Measurements from ENCODE around the gene DENND6A.
"Not testable (repeated sequence)": the region's sequence is repeated elsewhere in the genome, so short reads cannot be mapped to it uniquely, and the experiment has no call there.

Gene DENND6A

DNA sequence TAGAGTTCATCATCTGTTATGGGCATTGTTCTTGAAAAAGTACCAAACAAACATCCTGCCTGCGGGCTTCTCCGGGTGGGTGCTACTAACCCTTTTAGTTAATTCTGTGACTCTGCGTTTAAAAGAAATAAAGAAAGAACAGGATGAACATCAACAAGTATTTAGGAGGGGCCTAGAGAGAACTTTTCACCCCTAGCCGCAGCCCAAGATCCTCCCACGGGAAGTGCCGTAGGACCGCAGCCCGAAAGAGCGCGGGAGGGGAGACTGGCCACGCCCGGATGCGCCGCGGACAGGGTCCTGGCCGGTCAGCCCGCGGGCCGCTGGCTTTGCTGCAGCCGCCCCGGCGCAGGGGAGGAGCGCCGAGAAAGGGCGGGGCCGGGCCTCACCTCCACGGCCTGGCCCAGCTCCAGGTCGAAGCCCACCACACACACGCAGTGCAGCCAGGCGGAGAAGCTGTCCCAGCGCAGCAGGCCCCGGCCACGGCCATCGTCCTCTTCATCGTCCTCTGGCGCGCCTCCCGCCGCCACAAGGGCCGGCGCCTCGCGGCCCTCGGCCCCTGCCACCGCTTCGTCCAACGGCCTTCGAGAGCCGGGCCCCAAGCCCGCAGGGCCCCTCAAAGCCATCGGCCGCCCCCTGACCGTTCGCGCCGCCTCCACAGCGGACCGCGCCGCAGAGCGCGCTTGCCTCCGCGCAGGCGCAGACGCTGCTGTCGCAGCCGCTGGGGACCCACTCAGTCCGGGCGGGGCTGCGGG is at the start of gene DENND6A:
TSS of gene DENND6A (minus strand) at position 682 of the 752 bp plus-strand sequence. CDS start at position 623, 59 bp downstream.
- DNase-seq: peak; percentile 94

DNA sequence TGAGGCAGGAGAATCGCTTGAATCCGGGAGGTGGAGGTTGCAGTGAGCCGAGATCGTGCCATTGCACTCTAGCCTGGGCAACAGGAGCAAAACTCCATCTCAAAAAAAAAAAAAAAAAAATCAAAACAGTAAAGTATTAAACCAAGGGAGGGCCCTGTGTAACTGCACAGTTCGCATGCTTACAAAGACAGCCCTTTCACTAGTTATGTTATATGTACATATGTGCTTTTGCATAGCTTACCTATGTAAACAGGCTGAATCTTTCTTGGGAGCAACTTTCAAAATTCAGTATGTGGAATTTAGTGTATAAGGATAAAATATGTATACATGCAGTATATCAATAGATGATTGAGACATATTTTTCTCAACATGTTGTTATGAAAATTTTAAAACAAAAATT is 47.1 kb upstream of the DENND6A start:
- no peak for DNase-seq

GRCh38 chr3:57738391-57738790 is 45.5 kb upstream of the DENND6A start:
- DNase-seq: no peak

DNA sequence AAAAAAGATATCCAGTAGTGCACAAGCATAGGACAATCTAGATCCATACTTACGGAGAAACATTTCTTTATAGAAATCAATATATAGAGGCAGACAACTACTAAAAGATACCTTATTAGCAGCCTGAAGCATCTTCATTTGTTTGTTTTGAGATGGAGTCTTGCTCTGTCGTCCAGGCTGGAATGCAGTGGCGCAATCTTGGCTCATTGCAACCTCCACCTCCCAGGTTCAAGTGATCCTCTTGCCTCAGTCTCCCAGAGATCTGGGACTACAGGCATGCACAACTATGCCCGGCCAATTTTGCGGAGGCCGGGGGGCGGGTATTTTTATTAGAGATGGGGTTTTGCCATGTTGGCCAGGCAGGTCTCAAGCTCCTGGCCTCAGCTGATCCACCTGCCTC is 45.0 kb upstream of the DENND6A start:
- DNase-seq: no peak

DNA sequence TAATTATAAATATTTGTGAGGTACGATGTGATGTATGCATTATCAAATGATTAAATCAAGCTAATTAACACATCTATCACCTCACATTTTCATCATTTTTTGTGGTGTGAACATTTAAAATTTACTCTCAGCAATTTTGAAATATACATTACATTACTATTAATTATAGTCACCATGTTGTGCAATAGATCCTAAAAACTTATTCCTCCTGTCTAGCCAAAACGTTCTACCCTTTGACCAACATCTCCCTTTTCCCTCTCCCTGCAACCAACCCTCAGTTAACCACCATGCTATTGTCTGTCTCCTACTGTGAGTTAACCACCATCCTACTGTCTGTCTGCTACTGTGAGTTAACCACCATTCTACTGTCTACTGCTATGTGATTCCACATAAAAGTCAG is 42.5 kb upstream of the DENND6A start:
- DNase-seq: no peak

GRCh38 chr3:57733790-57734189 is 40.9 kb upstream of the DENND6A start:
- DNase-seq: no peak

GRCh38 chr3:57731311-57731710 is 38.4 kb upstream of the DENND6A start:
- no peak for DNase-seq

DNA sequence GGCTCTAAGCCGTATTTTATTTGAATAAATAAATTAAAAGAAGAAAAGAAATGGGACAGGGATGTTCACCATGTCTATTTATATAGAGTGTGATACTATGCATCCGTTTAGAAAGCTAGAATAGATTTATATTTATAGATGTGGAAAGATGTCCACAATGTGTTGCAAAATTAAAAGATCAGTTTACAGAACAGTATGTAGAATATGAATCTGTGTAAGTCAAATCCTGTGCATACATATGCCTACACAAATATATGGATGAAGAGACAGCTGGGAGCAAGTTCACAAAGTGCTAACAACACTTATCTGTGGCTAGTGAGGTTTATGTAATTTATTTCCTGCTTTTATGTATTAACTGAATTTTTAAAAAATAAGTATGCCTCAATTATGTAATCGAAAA is 37.8 kb upstream of the DENND6A start:
- DNase-seq: no peak

DNA sequence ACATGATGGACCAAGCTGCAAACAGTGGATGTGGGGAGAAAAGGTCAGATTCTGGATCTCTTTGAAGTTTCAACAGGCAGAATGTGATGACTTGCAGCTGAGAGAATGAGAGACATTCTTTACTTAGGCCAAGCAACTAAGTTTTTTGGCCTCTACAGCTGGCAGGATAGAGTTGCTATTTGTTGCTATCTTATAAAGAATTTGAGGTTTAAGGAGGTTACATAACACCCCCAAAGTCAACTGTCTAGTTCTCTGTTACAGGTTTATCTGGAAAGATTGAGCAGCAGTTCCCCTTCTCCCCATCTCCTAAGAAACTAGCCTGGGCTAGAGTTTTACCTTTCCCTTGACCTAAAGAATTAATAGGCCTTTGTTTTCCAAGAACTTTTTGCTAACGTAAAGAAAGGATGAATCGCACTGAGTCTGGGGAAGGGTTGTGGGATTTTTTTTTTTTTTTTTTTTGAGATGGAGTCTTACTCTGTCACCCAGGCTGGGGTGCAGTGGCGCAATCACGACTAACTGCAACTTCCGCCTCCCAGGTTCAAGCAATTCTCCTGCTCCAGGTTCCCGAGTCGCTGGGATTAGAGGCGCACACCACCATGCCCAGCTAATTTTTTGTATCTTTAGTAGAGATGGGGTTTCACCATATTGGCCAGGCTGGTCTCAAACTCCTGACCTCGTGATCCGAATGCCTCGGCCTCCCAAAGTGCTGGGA is 36.6 kb upstream of the DENND6A start:
- DNase-seq: no peak

- no peak for DNase-seq
Observed at GRCh38 chr3:57727106-57727505, 34.2 kb upstream of the DENND6A start.

GRCh38 chr3:57726397-57726796 is 33.5 kb upstream of the DENND6A start:
- DNase-seq: no peak

DNA sequence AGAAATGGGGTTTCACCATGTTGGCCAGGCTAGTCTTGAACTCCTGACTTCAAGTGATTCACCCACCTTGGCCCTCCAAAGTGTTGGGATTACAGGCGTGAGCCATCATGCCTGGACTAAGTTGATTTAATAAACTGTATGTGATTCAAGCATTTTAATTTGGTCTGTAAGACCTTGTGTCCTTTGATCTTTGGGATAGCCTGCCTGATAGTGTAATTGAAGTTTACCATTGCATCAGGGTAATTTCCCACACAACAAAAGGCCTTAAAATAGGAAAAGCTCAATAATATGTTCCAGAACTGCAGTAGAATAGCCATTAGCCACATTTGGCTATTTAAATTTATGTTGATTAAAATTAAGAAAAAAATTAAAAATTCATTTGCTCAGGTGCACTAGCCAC is 25.2 kb upstream of the DENND6A start:
- no peak for DNase-seq

DNA sequence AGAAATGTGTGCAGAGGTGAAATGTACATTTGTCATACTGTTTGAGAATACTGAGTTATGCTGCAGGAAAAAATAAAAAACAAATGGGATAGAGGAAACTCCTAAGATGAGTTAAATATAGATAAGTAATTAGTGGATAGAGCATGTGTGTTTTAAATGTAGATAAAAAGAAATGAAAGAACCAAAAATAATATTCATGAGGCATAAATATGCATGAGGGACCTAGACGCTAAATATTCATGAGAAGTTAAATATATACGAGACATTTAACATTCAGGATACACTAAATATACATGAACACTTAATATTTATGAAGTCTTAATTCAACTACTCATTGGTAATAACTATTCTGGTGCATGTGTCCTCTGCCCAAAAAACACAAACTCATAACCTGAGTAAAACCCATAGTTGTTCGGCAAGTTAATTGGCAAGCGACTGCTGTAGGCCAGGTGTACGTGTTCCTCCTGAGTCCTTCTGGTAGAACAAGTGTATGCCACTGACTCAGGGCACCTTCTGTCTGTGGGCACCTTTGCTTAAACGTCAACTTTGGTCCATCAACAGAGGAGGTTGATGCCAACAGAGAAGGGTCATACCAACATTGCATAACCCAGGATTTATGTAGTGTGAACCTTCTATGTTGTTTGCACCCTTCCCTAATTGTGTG is 24.5 kb upstream of the DENND6A start:
- no peak for DNase-seq

- no peak for DNase-seq
Observed at GRCh38 chr3:57715686-57716085, 22.8 kb upstream of the DENND6A start.

- no peak for DNase-seq
Observed at GRCh38 chr3:57709559-57709958, 16.7 kb upstream of the DENND6A start.

DNA sequence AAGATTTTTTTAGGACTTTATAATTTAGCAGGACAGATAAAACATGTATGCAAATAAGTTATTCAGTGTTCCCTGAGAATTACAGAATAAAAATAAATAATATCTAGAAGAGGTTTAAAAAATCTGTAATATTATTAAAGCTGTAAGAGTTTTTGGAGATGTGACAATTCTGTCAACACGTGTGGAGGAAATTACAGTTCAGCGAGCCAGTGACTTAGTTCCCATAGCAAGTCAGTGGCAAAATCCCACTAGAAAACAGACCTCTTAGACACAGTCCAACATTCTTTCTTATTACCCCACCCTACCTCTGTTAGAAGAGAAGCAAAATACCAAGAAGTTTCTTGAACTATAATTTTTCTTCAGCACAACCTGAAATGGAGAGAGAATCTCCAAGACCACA is 16.2 kb upstream of the DENND6A start:
- DNase-seq: no peak

GRCh38 chr3:57706462-57706861 is 13.6 kb upstream of the DENND6A start:
- no peak for DNase-seq

- DNase-seq: not testable (repeated sequence)
Observed at GRCh38 chr3:57705351-57705750, 12.5 kb upstream of the DENND6A start.

DNA sequence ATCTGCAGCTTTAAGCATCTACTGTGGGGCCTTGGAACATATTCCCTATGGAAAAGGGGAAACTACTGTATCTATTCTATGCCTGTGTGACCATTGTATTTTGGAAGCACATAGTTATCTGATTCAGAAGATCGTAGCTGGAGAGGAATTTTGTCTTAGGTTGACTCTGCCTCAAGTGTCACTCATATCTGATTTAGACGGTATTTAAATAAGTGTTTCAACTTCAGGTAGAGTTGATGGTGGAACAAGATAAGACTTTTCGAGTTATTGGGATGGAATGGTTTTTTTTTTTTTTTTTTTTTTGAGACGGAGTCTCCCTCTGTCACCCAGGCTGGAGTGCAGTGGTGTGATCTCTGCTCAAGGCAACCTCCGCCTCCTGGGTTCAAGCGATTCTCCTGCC is 8.9 kb upstream of the DENND6A start:
- no peak for DNase-seq

DNA sequence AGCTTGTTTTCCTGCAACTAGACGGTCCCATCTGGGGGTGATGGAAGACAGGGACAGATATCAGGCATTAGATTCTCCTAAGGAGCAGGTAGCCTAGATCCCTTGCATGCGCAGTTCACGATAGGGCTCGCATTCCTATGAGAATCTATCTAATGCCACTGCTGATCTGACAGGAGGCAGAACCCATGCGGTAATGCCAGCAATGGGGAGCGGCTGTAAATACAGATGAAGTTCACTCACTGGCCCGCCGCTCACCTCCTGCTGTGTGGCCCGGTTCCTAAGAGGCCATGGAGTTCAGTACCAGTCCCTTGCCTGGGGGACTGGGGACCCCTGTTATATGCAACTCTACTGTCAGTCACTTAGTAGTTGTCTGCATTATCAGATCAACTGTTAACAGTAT is 7.9 kb upstream of the DENND6A start:
- no peak for DNase-seq

- DNase-seq: no peak
Observed at GRCh38 chr3:57699591-57699990, 6.7 kb upstream of the DENND6A start.

- DNase-seq: no peak
Observed at GRCh38 chr3:57696801-57697321, 4.0 kb upstream of the DENND6A start.

DNA sequence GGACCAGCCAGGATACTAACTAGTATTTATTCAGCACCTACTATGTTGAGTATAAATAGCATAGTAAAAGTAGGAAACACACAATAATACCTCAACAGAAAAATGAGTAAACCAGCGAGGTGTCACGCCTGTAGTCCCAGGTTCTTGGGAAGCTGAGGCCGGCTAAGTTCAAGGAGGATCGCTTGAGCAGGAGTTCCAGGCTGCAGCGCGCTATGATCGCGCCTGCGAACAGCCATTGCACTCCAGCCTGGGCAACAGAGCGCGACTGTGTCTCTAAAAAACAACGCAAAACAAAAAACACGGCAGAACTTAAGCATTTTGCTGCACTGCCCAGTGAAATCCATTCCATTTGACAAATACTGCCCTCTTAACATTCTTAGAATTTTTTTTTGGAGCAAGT is 1.3 kb upstream of the DENND6A start:
- no peak for DNase-seq

- not testable (repeated sequence) for DNase-seq
Observed at GRCh38 chr3:57692133-57692395, 813 bp downstream of the DENND6A start.
